ENCODE results near the gene TMPRSS4. TPM values are rescaled to one million over a fixed set of nuclear protein-coding genes. Genes with fewer than 3 reads are reported as not detected.

TMPRSS4 gene
- total RNA-seq, 1 donor, result not detected

DNA sequence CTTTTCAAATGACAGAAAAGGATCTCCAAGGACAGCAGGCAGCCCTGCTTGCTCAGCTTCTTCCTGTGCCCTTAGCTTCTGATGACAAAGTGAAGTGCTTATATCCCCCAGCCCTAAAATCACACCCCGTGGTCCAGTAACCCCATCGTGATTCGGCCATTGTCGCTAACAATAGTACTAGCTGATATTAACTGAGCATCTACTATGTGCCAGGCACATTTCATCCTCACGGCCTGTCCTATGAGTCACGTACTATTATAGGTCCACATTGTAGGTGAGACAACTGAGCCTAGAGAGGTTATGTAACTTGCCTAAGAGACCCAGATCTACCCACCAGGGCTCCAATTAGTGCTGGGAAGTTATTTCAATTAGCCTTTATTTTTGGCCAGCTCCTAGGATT is 69.7 kb downstream of the TMPRSS4 start:
- no peak overlapping the region for H3K4me3 ChIP-seq (ENCODE audit: low read depth, low read length)
- no peak for DNase-seq (ENCODE audit: low read depth)
- TF ChIP-seq CTCF (IDR thresholded peaks at IDR 0.05; ENCODE audit: insufficient read depth, low read depth, low read length), result no peak

DNA sequence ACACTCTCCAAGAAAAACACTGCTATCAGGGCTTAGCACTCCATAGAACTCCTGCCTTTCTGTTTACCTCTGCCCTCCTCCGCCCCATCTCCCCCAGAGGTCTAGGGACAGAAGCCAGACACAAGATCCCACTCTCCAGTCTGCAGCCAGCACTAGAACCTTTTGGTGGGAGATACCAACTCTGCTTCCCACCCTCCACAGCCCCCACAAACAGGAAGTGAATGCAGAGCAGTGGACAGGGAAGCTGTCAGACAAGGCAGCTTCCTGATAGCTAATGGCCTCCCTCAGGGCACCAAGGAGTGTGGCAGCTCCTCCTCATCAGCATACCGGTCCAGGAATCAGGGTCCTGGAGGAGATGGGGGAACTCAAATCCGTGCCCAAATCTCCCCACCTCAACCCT is 70.6 kb downstream of the TMPRSS4 start:
- no peak overlapping the region for H3K4me3 ChIP-seq (ENCODE audit: low read depth, low read length)
- TF ChIP-seq CTCF (IDR thresholded peaks at IDR 0.05; ENCODE audit: insufficient read depth, low read depth, low read length), result no peak

DNA sequence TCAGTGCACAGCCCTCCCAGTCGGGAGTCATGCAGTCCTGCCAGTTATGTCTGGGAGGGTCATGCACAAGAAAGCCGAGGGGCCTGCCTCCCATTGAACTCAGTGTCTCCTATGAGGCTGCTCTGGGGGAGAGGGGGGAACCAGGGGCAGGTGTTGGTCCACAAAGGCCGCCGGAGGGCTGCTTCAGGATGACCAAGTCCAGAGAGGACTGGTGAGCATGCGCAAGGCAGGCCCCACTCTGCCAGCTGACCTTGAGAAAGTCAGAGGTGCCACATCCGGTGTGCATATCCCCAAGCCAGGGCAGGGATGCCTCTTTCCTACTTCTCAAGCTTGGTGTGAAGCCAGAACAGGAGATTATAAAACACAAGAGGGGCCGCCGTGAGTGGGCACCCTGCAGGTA is 71.4 kb downstream of the TMPRSS4 start:
- no peak for TF ChIP-seq CTCF (IDR thresholded peaks at IDR 0.05; ENCODE audit: insufficient read depth, low read depth, low read length)
- no peak for DNase-seq (ENCODE audit: low read depth)
- no peak overlapping the region for H3K4me3 ChIP-seq (ENCODE audit: low read depth, low read length)

More for the DNA sequence above, 70.6 kb downstream of the TMPRSS4 start:
- DNase-seq (ENCODE audit: low read depth), result no peak

- DNase-seq (ENCODE audit: low read depth), result no peak
- TF ChIP-seq CTCF (IDR thresholded peaks at IDR 0.05; ENCODE audit: insufficient read depth, low read depth, low read length), result no peak
- no peak overlapping the region for H3K4me3 ChIP-seq (ENCODE audit: low read depth, low read length)
Measured at GRCh38 chr11:118148856-118149255, 72.0 kb downstream of the TMPRSS4 start.

- TF ChIP-seq CTCF (IDR thresholded peaks at IDR 0.05; ENCODE audit: insufficient read depth, low read depth, low read length), result no peak
- no peak overlapping the region for H3K4me3 ChIP-seq (ENCODE audit: low read depth, low read length)
- DNase-seq (ENCODE audit: low read depth), result no peak
Measured at GRCh38 chr11:118149493-118149892, 72.6 kb downstream of the TMPRSS4 start.

DNA sequence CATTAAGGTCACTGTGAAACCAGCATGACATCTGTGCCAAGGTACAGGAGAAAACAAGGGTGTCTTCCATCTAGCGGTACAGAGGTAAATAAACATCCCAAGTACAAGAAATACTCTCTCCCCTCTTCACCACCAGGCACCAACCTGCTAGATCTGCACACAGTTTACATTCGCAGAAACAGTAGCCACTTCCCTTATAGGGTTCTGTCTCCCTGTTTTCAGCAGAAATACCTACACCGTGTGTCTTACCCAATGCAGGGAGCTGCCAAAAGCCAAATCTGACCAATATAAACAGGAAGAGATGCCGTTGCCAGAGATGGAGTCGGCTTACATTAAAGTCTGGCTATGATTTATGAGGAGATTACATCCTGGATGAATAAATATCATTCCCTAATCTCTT is 74.6 kb downstream of the TMPRSS4 start:
- no peak for TF ChIP-seq CTCF (IDR thresholded peaks at IDR 0.05; ENCODE audit: insufficient read depth, low read depth, low read length)
- DNase-seq (ENCODE audit: low read depth), result no peak
- no peak overlapping the region for H3K4me3 ChIP-seq (ENCODE audit: low read depth, low read length)

GRCh38 chr11:118152020-118152551 is 75.2 kb downstream of the TMPRSS4 start:
- H3K4me3 ChIP-seq (ENCODE audit: low read depth, low read length), result peak overlapping the region; percentile 49
- no peak for TF ChIP-seq CTCF (IDR thresholded peaks at IDR 0.05; ENCODE audit: insufficient read depth, low read depth, low read length)
- DNase-seq (ENCODE audit: low read depth), result no peak

All from fibroblast of villous mesenchyme (primary cell).